ENCODE results near the gene LRP6.

LRP6 gene

DNA sequence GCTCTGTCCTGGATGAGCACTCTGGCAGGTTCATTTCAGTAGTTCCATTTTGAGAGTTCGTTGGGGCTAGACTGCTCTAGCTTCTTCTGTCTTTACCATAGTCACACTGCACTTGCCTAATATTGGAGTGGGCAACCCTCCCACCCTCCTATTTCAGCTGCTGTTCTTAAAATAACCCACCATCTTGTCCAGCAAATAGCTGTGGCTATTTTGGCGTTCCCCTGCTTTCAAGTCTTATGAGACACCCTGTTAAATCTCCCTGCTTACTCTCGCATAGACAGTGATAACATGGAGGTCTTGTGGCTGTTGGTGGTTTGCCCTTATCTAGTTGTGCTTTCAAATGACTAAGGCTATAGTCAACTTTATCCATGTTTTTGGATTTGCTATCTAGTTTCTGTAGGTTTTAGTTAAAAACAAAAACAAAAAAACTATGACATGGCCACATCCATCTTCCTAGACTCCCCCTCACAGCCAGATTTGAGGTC, 65.5 kb downstream of the LRP6 start:
- DNase-seq (ENCODE audit: low read depth in 1 of 2, low spot score in 1 of 2): no peak
- in situ Hi-C loops (cut with HindIII; ENCODE audit: low pct_unique_long_range_greater_than_20kb, low sequenced_read_pairs): no loop called here
- no peak for TF ChIP-seq JUND (IDR thresholded peaks at IDR 0.05; ENCODE audit: low read depth)

DNA sequence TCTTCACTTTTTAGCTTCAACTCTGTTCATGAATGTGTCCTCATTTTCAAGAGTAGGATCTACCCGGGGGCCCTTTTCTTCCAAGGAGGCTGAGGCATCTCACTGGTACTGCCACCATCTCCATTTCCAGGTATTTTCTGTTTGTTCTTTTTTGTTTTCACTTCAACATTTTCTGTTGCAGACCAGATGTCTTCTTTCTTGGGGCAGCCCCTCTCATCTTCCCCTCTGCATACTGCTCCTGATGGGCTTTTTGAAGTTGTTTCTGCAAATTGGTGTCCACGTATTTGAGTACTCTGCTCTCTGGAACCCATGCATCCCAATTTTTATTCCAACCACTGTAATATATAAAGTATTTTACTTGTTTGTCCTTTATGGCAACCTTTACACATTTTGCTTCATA, 66.5 kb downstream of the LRP6 start:
- in situ Hi-C loops (cut with HindIII; ENCODE audit: low pct_unique_long_range_greater_than_20kb, low sequenced_read_pairs): no loop called here
- DNase-seq (ENCODE audit: low read depth in 1 of 2, low spot score in 1 of 2): no peak
- no peak for TF ChIP-seq JUND (IDR thresholded peaks at IDR 0.05; ENCODE audit: low read depth)

DNA sequence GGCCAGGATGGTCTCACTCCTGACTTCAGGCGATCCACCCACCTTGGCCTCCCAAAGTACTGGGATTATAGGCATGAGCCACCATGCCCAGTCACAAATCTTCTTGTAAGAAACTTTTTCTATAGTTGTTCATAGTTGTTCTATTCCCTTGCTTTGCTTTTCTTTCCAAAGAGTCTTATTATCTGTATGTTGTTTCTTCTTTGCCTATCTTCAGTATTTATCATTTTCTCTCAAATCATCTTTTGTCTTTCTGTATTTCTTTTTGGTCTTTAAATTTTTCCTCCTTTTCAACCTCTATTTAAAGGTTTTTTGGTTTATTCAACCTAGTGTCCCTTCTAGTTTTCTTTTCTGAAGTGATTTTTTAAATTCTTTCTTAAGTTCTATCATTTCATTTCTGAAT, 68.7 kb downstream of the LRP6 start:
- no peak for TF ChIP-seq JUND (IDR thresholded peaks at IDR 0.05; ENCODE audit: low read depth)
- in situ Hi-C loops (cut with HindIII; ENCODE audit: low pct_unique_long_range_greater_than_20kb, low sequenced_read_pairs): no loop called here
- no peak for DNase-seq (ENCODE audit: low read depth in 1 of 2, low spot score in 1 of 2)

DNA sequence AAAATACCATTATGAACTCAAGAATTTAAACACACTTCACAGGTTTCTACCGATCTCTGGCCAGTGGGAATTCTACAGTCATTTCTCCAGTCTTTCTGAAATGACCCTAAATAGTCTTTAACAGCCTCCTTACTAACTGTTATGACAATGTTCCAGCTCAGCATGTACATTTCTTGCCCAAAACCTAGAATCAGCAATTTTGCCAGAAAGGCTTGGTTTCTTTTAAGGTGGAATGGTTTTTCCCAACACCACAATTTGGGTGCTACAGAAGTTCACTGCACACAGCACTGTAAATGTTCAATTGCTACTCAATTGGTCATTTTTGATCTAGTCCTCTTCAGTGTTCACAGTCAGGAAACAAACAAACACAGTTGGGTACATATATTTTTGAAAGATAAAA, 69.7 kb downstream of the LRP6 start:
- no peak for DNase-seq (ENCODE audit: low read depth in 1 of 2, low spot score in 1 of 2)
- in situ Hi-C loops (cut with HindIII; ENCODE audit: low pct_unique_long_range_greater_than_20kb, low sequenced_read_pairs): no loop called here
- TF ChIP-seq JUND (IDR thresholded peaks at IDR 0.05; ENCODE audit: low read depth): no peak

DNA sequence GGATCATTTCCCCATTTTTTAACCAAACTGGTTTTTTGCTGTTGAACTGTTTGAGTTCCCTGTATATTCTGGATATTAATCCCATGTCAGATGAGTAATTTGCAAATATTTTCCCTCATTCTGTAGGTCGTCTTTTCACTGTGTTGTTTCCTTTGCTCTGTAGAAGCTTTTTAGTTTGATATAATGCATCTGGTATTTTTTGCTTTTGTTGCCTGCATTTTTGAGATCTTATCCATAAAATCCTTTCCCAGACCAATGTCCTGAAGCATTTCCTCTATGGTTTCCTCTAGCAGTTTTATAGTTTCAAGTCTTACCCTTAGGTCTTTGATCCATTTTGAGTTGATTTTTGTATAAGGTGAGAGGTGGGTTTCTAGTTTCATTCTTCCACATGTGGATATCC, 71.3 kb downstream of the LRP6 start:
- in situ Hi-C loops (cut with HindIII; ENCODE audit: low pct_unique_long_range_greater_than_20kb, low sequenced_read_pairs): no loop called here
- DNase-seq (ENCODE audit: low read depth in 1 of 2, low spot score in 1 of 2): peak in 1 of 2 experiments; percentile 0
- no peak for TF ChIP-seq JUND (IDR thresholded peaks at IDR 0.05; ENCODE audit: low read depth)

DNA sequence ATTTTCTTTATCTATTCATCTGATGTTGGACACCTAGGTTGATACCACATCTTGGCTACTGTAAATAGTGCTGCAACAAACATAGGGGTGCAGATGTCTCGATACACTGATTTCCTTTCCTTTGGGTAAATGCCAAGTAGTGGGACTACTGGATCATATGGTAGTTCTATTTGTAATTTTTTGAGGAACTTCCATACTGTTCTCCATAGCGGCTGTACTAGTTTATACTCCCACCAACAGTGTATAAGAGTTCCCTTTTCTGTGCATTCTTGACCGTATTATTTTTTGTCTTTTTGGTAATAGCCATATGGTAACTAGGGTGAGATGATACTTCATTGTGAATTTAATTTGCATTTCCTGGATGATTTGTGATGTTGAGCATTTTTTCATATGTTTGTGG, 71.8 kb downstream of the LRP6 start:
- TF ChIP-seq JUND (IDR thresholded peaks at IDR 0.05; ENCODE audit: low read depth): no peak
- no peak for DNase-seq (ENCODE audit: low read depth in 1 of 2, low spot score in 1 of 2)
- in situ Hi-C loops (cut with HindIII; ENCODE audit: low pct_unique_long_range_greater_than_20kb, low sequenced_read_pairs): no loop called here

DNA sequence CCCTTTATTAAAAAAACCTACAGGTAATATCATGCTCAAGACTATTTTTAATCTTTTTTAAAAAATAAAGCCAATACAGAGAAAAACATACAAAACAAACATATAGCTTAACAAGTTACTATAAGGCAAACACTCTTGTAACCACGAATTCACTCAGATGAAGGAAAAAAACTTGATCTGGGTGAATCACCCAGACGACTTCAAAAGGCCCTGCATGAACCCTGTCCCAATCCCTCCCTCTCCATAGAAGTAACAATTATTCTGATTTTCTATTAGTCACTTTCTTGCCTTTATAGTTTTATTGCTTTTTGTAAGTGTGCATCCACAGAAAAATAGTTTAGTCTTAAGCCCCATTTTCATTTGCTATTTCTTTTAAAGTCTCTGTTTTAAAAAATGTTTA, 72.6 kb downstream of the LRP6 start:
- DNase-seq (ENCODE audit: low read depth in 1 of 2, low spot score in 1 of 2): no peak
- no peak for TF ChIP-seq JUND (IDR thresholded peaks at IDR 0.05; ENCODE audit: low read depth)
- in situ Hi-C loops (cut with HindIII; ENCODE audit: low pct_unique_long_range_greater_than_20kb, low sequenced_read_pairs): no loop called here

DNA sequence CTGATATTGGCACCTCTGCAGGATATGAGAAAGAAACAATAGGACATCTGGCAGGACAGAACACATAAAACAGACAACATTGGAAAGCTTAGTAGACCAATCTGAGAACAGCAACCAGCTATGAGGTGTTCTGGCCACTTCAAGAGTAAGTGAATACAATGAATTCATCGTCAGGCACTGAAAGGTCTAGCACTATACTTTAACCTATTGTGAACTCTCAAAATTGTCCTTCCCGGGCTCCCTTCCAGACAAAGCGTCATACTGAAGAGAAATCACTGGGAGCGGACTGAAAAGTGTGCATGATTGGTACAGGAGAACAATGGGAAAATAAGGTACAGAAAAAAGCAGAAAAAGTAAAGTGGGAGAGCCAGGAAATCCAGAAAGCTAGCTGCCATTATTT, 75.8 kb downstream of the LRP6 start:
- in situ Hi-C loops (cut with HindIII; ENCODE audit: low pct_unique_long_range_greater_than_20kb, low sequenced_read_pairs): no loop called here
- no peak for DNase-seq (ENCODE audit: low read depth in 1 of 2, low spot score in 1 of 2)

DNA sequence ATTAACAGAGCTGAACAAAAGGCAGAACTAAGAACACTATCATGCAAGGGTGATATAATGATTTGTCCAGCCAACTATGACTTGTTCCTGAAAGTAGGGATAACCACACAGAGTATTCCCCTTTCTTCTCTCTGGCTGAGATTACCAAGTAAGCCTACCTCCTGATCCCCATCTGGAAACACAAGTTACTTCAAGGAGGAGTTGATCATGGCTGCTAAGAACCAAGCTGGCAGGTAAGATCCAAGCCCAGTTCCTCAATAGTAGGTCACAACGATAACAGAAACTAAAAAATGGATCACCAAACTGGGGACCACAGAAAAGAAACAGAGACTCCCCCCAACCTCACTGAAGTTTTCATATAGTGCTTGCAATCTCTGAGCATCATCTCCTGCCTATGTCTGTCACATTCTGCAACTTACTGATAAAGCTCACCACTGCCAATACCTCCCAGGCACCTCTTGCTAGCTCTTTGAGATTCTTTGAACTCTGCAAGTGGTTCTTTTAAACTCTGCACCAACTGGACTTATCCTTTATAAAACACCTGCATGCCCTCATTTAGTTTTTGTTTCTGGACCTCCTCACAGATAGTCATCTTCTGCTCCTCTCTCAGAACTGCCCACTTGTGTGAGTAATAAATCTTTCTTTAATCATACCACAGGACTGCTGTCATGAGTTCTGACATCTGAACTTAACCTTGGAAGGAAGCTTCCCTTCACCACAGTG, 76.6 kb downstream of the LRP6 start:
- no peak for DNase-seq (ENCODE audit: low read depth in 1 of 2, low spot score in 1 of 2)
- in situ Hi-C loops (cut with HindIII; ENCODE audit: low pct_unique_long_range_greater_than_20kb, low sequenced_read_pairs): no loop called here
- TF ChIP-seq JUND (IDR thresholded peaks at IDR 0.05; ENCODE audit: low read depth): no peak

More for the DNA sequence above, 75.8 kb downstream of the LRP6 start:
- no peak for TF ChIP-seq JUND (IDR thresholded peaks at IDR 0.05; ENCODE audit: low read depth)

DNA sequence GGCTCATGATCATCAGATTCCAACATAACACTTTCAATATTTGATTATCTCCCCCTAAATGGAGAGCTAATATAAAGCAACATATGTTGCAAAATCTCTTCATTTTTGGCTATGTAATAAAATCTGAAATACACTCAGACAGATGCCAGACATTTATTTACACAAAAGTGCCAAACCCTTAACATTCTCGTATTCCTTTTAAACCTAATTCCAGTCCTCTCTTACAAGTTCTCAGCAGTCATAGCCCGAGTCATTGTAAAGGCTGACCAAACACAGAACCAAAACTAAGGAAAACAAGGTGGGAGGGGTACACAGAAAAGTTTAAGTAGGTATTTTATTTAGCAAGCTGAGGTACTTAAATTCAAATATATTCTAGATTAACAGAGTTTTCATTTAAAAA, 81.4 kb downstream of the LRP6 start:
- DNase-seq (ENCODE audit: low read depth in 1 of 2, low spot score in 1 of 2): no peak
- in situ Hi-C loops (cut with HindIII; ENCODE audit: low pct_unique_long_range_greater_than_20kb, low sequenced_read_pairs): no loop called here
- no peak for TF ChIP-seq JUND (IDR thresholded peaks at IDR 0.05; ENCODE audit: low read depth)

DNA sequence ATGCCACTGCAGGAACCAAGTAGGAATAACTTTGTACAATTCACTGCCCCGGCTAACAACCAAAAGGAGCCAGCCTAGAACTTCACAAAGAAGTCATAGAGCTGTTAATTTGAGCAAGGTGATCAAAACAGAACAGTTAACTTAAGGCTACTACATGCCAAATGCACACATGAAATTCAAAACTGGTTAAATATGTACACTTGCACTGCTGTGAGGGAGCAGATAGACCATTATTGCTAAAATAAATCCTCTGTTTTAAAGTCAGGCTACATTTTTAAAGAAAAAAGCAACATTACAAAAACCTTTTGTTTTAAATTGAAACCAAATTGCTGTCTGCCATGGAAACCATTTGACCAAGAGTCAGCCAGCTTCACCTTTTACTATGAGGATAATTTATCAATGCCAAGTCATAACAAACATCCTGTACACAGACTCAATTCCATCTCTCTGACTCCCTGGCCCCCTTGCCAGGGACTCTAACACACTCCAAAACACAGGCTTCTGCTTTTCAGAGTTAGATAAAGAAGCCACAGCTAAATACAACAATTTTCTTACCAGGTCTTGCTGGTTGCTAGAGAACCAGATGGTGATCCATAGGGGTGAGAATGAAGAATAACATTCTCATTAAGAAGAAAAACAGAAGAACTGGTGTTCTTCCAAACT, 84.0 kb downstream of the LRP6 start:
- in situ Hi-C loops (cut with HindIII; ENCODE audit: low pct_unique_long_range_greater_than_20kb, low sequenced_read_pairs): no loop called here
- no peak for DNase-seq (ENCODE audit: low read depth in 1 of 2, low spot score in 1 of 2)
- TF ChIP-seq JUND (IDR thresholded peaks at IDR 0.05; ENCODE audit: low read depth): no peak

DNA sequence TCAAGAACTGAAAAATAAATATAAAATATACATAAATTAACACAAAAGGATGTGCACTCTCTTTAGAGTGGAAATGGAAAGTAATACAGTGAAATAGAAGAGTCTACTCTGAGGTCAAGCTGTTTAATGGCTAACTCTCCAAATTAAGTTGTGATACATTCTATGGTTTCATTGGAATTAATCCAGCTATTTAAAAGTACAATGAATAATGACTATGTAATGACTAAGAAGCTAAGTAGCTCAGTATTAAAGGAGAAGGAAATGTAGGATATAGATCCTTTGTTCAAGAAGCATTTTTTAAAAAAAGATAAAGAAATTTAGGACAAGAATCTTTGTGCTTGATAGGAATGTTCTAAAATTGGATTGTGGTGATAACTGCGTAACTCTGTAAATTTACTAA, 85.3 kb downstream of the LRP6 start:
- in situ Hi-C loops (cut with HindIII; ENCODE audit: low pct_unique_long_range_greater_than_20kb, low sequenced_read_pairs): no loop called here
- TF ChIP-seq JUND (IDR thresholded peaks at IDR 0.05; ENCODE audit: low read depth): no peak
- no peak for DNase-seq (ENCODE audit: low read depth in 1 of 2, low spot score in 1 of 2)

DNA sequence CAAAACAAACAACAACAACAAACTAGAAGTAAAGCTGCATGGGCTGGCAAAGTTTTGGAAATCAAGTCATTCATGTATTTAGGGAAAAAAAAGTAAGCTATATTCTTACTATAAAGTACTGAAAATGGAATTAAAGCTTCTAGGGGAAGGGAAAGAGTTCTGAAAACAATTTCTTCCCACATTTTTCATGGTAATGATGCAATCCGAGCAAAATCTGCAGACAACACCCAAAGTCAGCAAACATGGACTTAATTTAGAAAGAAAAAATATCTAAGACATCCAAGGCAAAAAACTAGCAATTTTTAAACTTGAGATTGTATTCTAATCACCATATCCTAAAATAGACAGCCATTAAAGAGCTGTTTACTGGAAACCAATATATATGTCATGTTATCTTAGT, 86.3 kb downstream of the LRP6 start:
- no peak for TF ChIP-seq JUND (IDR thresholded peaks at IDR 0.05; ENCODE audit: low read depth)
- in situ Hi-C loops (cut with HindIII; ENCODE audit: low pct_unique_long_range_greater_than_20kb, low sequenced_read_pairs): no loop called here
- no peak for DNase-seq (ENCODE audit: low read depth in 1 of 2, low spot score in 1 of 2)
